Stimulated activated naive CD8-positive, alpha-beta T cell treated with anti-CD3 and anti-CD28 coated beads, Interleukin-15, Interleukin-2, amounts not matched to agents 100 U/mL and 50 U/mL, for 24 hours (primary cell): ENCODE measurements around the gene PRR13.
"Not testable (repeated sequence)": the region's sequence is repeated elsewhere in the genome, so short reads cannot be mapped to it uniquely, and the experiment has no call there.

ENCODE experiments used
- ATAC-seq: fragments of 150-1000 bp; cut with Tn5 transposase; one replicate; pipeline ENCODE4 v1.10.0; 2021
- DNase-seq: peaks from one replicate; pipeline ENCODE4 v3.0.0; 2021

PRR13 gene

GRCh38 chr12:53441040-53441833 is at the start of gene PRR13:
Gene PRR13, plus strand, starts transcription at chr12:53441734. Its CDS starts 981 bp downstream, at chr12:53442715.
- DNase-seq (peak; percentile 99), ATAC-seq (peak; percentile 100)

GRCh38 chr12:53399896-53400295 is 41.6 kb upstream of the PRR13 start:
- DNase-seq = no peak

GRCh38 chr12:53402351-53402750 is 39.2 kb upstream of the PRR13 start:
- DNase-seq, ATAC-seq: not testable (repeated sequence)

More at GRCh38 chr12:53399896-53400295, 41.6 kb upstream of the PRR13 start:
- ATAC-seq = no peak

- ATAC-seq (no peak), DNase-seq (no peak)
Observed at GRCh38 chr12:53402871-53403270, 38.7 kb upstream of the PRR13 start.

GRCh38 chr12:53410951-53411350 is 30.6 kb upstream of the PRR13 start:
- no peak for ATAC-seq
- no peak for DNase-seq

- ATAC-seq (no peak), DNase-seq (no peak)
Observed at GRCh38 chr12:53413485-53414204, 27.9 kb upstream of the PRR13 start.

- no peak for DNase-seq
- no peak for ATAC-seq
Observed at GRCh38 chr12:53414756-53415417, 26.6 kb upstream of the PRR13 start.

- not testable (repeated sequence) for ATAC-seq, DNase-seq
Observed at GRCh38 chr12:53415752-53416389, 25.7 kb upstream of the PRR13 start.

- DNase-seq = not testable (repeated sequence)
- ATAC-seq = peak; percentile 19
Observed at GRCh38 chr12:53417291-53417816, 24.2 kb upstream of the PRR13 start.

GRCh38 chr12:53418221-53418620 is 23.3 kb upstream of the PRR13 start:
- ATAC-seq (no peak), DNase-seq (no peak)

- DNase-seq (no peak), ATAC-seq (no peak)
Observed at GRCh38 chr12:53419756-53420155, 21.8 kb upstream of the PRR13 start.

- ATAC-seq, DNase-seq: not testable (repeated sequence)
Observed at GRCh38 chr12:53422247-53422646, 19.3 kb upstream of the PRR13 start.

GRCh38 chr12:53423597-53423996 is 17.9 kb upstream of the PRR13 start, which contains the start of gene AMHR2:
Gene AMHR2, plus strand, starts transcription at chr12:53423855. Its CDS starts 80 bp downstream, at chr12:53423935.
- DNase-seq = no peak
- no peak for ATAC-seq

GRCh38 chr12:53424626-53425514 is 16.7 kb upstream of the PRR13 start:
- DNase-seq (no peak), ATAC-seq (no peak)

GRCh38 chr12:53425515-53426150 is 15.9 kb upstream of the PRR13 start:
- ATAC-seq (no peak), DNase-seq (no peak)

GRCh38 chr12:53427905-53428594 is 13.5 kb upstream of the PRR13 start:
- ATAC-seq (peak; percentile 99), DNase-seq (peak; percentile 32)

GRCh38 chr12:53428741-53429140 is 12.8 kb upstream of the PRR13 start:
- ATAC-seq = no peak

GRCh38 chr12:53430116-53430515 is 11.4 kb upstream of the PRR13 start:
- ATAC-seq = no peak
- DNase-seq = no peak

More at GRCh38 chr12:53428741-53429140, 12.8 kb upstream of the PRR13 start:
- no peak for DNase-seq

GRCh38 chr12:53431187-53431586 is 10.3 kb upstream of the PRR13 start:
- DNase-seq = no peak
- ATAC-seq = no peak

- DNase-seq, ATAC-seq: not testable (repeated sequence)
Observed at GRCh38 chr12:53435326-53435725, 6.2 kb upstream of the PRR13 start.
